LHCN-M2 (cell line): ENCODE results near the gene PLK5. TPM values are rescaled to one million over a fixed set of nuclear protein-coding genes. Genes with fewer than 3 reads are reported as not detected.

ENCODE experiments used
- DNase-seq: peaks from one replicate; pipeline ENCODE4 v3.0.0-alpha.2; 2012; ENCODE audit warnings: low read depth
- total RNA-seq: library from RNA; depleted of rRNA; stranded (reverse); fragments of >200 nt; gene quantifications from 2 replicates; pipeline ENCODE4 v1.2.3, GENCODE V29; 2014

Gene PLK5
- total RNA-seq, 1 experiment from 2014 or later, result not detected

GRCh38 chr19:1555487-1556389, 31.9 kb downstream of the PLK5 start:
- no peak for DNase-seq

DNA sequence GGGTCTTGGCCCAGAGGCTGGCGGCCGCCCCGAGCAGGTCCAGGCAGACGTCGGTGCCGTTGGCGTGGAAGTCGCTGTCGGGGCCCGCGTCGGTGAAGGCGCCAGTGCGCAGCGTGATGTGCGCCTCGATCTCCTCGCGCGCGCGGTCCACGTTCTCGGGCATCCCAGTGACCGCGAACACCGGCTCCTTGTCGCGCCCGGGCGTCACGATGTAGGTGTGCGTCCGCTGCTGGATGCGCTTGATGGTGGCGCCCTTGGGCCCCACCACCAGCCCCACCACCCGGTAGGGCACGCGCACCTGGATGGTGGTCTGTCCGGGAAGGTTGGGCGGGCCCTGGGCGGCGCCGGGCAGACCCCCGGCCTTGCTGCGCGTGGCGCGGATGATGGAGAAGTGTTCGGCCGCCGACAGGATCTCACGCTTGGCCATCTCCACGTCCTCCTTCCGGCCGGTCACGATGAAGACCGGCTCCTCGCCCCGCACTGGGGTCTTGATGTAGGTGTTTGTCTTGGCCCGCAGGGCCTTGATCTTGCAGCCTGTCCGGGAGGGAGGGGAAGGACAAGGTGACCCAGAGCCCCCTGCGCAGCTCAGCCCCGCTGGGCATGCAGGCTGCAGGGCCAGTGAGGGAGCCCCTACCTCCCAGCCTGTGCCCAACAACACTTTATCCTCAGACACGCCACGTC, 32.7 kb downstream of the PLK5 start:
- no peak for DNase-seq

DNA sequence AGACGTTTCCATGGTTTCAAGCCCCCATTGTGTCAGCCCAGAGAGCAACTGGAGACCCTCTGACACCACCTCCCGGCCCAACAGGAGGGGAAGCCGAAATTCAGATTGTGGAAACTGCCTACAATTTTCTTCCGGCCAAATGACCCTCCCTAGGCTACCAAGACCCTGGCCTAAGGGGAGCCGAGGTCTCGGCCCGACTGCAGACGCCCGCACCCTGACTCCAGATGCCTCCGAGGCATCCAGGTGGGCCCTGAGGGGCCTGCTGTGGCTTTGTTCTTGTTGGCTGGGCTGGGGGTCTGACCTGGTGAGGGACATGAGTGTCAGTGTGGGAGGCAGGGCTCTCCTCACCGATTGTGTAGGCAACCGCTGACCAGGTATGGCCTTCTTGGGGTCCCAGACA, 34.7 kb downstream of the PLK5 start:
- no peak for DNase-seq

DNA sequence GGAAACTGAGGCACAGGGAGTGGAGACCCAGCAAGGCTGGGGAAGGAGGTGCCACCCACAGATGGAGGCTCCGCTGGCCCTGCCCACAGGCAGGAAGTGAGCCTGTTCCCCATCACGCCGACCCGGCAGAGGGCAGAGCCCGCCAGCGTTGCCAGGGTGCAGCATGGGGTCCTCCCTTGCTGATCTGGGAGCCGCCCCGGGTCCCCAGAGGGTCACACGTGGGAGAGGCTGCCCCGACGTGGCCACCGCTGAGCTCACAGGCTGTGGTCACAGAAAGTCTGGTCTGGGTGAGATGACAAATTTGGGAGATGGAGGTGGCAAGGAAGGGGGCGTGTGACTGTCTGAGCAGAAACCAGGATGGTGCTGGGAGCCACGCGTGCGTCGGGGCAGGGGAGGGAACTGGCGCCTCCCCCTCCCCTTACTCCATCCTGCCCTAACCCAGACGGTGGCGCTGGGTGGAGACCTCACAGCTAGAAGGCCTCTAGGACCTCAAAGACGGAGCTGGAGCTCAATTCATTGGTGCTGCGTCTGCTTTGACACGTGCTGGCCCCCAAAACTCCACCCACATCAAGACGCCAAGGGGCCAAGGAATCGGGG, 36.5 kb downstream of the PLK5 start:
- no peak for DNase-seq

- DNase-seq, result no peak
Observed at GRCh38 chr19:1561236-1561842, 37.5 kb downstream of the PLK5 start.

DNA sequence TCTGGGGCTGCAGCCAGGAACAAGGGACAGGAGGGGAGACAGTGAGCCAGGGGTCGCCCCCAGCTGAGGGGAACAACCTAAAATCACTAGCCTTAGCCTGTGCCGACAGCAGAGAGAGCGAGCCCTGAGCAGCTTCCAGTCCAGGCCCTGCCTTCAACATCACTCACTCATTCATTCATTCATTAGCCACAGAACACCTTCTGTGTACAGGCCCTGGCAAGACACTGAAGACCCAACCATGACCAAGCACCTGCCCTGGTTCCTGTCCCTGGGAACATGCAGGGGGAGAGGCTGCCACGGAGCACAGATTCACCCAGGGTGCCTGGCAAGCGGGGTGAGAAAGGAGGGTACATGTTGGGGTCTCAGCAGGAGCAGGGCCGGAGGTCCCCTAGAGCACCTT, 39.4 kb downstream of the PLK5 start:
- DNase-seq, result no peak

DNA sequence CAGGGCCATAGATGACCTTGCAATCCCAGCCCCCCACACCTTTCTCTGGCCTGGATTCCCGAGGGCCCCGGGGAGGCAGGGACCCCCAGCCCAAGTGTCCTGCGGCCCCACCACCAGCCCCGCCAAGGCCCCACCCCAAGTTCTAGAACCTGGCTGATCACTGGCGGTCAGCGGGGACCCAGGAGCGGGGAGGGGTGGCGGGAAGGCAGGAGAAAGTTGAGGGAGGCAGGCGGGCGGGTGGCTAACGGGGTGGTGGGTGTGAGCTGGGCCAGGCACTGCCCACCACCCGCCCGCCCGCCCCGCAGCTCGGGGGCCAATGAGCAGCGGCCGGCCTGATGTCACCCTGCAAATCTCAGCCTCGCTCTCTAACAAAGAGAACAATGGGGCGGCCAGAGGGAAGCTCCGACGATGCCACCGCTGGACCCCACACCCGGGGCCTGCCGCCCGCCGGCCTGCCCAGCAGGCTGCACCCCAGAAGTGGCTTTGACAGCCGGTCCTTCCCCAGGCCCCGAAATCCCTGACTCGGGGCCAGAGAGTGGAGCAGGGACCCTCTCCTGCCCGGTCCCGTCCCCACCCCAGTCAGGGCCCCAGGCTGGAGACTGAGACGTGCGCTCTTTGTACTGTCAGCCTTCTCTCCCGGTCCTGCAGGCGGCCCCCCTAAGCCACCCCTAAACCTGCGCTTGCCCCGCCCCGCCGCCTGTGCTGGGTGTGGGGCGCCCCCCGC, 42.7 kb downstream of the PLK5 start:
- DNase-seq, result peak; percentile 85

- peak; percentile 19 for DNase-seq
Observed at GRCh38 chr19:1567116-1567847, 43.4 kb downstream of the PLK5 start.

GRCh38 chr19:1567848-1568227, 44.0 kb downstream of the PLK5 start:
- DNase-seq, result no peak

DNA sequence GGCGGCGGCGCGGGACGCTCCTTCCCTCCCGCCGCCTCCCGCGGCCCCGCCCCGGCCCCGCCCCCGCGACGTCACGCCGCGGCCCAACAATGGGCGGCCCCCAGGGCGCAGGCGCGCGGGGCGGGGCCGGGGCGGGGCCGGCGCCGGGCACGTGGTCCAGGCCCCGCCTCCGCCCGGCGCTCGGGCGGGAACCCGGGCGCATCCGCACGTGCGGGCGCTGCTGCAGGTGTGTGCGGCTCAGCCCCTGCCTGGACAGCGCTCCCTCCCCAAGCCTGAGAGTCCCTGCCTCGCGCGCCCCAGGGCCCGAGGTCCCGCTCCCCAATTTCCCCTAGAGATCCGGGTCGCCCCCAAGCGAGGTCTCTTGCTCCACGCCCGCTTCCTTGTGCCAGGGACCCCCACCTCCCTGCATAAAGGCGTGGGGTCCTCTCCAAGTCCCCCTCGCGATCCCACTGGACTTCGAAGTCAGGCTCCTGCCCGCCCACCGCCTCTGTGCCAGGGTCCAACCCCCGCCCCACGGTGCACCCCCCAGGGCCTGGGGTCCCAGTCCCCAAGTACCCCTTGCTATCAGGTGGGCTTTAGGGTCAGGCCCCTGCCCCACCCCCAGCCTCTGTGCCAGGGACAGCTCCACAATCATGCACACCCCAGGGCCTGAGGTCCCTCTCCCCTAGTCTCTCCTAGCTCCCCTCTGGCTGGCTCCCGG, 44.6 kb downstream of the PLK5 start, which contains the start of gene MEX3D:
TSS of gene MEX3D (minus strand) at position 6 of the 700 bp plus-strand sequence. CDS start 267 bp downstream, outside the sequence.
- peak; percentile 67 for DNase-seq

DNA sequence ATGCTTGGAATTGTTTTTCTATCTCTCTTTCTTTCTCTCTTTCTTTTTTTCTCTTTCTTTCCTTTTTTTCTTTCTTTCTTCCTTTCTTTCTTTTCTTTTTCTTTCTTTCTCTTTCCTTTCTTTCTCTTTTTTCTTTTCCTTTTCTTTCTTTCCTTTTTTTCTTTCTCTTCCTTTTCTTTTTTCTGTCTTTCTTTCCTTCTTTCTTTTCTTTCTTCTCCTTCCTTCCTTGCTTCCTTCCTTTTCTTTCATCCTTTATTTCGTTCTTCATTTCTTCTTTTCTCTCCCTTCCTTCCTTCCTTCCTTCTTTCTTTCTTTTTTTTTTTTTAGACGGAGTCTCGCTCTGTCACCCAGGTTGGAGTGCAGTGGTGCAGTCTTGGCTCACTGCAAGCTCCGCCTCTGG, 46.1 kb downstream of the PLK5 start:
- DNase-seq, result no peak

DNA sequence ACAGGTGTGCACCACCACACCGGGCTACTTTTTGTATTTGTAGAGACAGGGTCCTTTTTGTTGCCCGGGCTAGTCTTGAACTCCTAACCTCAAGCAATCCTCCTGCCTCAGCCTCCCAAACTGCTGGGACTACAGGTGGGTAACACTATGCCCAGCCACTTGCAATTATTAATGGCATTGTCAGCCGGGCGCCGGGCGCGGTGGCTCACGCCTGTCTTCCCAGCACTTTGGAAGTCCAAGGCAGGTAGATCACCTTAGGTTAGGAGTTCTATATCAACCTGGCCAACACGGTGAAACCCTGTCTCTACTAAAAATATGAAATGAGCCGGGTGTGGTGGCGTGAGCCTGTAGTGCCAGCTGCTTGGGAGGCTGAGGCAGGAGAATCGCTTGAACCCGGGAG, 47.0 kb downstream of the PLK5 start:
- DNase-seq, result no peak

- DNase-seq, result no peak
Observed at GRCh38 chr19:1571358-1571757, 47.5 kb downstream of the PLK5 start.

DNA sequence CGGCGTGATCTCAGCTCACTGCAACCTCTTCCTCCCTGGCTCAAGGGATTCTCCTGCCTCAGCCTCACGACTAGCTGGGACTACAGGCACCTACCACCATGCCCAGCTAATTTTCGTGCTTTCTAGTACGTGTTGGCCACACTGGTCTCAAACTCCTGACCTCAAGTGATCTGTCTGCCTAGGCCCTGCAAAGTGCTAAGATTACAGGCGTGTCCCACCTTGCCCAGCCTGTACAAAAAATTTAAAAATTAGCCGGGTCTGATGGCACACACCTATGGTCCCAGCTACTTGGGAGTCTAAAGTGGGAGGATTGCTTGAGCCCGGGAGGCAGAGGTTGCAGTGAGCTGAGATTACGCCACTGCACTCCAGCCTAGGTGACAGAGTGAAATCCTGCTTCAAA, 48.9 kb downstream of the PLK5 start:
- DNase-seq, result no peak

DNA sequence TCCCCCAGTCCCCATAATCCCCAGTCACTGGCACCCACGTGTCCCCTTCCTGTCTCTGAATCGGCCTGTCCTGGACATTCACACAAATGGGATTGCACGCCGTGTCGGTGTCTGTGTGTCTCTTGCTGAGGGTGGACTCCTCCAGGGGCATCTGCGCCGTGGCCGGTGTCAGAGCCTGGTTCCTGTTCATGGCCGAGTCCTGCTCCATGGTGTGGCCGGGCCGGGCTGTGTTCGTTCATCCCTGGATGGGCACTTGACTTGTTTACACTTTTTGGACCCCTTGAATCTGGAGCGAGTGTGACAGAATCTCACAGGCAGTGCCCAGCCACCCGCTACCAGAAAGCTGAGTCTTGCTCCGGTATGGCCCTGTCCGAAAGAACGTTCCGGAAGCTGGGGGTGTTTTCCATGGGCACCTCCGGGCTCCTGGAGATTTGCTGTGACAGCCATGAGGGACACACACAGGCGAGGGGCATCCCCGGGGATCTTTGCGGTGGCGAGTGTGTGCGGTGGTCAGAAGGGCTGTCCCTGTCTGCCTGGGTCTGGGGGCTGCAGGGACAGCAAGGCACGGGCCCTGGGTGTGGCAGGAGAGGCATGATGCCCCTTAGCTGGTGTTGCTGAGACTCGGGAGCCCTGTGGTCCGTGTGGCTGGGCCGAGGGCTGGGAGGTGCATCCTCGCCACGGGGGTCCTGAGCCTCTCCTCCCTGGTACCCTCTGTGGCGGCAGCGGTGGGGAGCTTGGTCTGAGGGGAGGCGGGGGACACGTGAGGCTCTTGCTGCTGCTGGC, 50.7 kb downstream of the PLK5 start:
- DNase-seq, result no peak

- no peak for DNase-seq
Observed at GRCh38 chr19:1575323-1576241, 51.7 kb downstream of the PLK5 start.

- no peak for DNase-seq
Observed at GRCh38 chr19:1576242-1577089, 52.6 kb downstream of the PLK5 start.
